ENCODE measurements around the gene PRMT7. TPM values are rescaled to one million over a fixed set of nuclear protein-coding genes. Genes with fewer than 3 reads are reported as not detected.

The PRMT7 gene
- total RNA-seq, 1 experiment from 2014 or later: 33.1 TPM

- H3K27ac ChIP-seq (ENCODE audit: low read length): no peak overlapping the region
- ATAC-seq (no peak), DNase-seq (ENCODE audit: low read depth, low spot score) (no peak)
- BruUV-seq (replicated peaks): no TSS peak
- in situ Hi-C loops (cut with HindIII; ENCODE audit: low pct_unique_long_range_greater_than_20kb, low sequenced_read_pairs) (no loop called here), intact Hi-C loops (cut with micrococcal nuclease; ENCODE audit: unreplicated experiment) (no loop called here)
- H3K27me3 ChIP-seq (ENCODE audit: control insufficient read depth, insufficient read depth, low read length): no peaks in the 10 kb centered on the region
- no peak overlapping the region for H3K4me3 ChIP-seq (ENCODE audit: low read depth in 2 of 2, low read length in 2 of 2)
- no peaks in the 10 kb centered on the region for H3K4me1 ChIP-seq (ENCODE audit: control insufficient read depth, insufficient read depth, low read length)
- no peaks in the 10 kb centered on the region for H3K9me3 ChIP-seq (ENCODE audit: control insufficient read depth, insufficient read depth, low read depth, low read length)
- H3K36me3 ChIP-seq (ENCODE audit: control insufficient read depth, insufficient read depth, low read length): no peaks in the 10 kb centered on the region
- ChIA-PET CTCF (no interaction called here), POLR2A (no interaction called here)
- TF ChIP-seq REST (IDR thresholded peaks at IDR 0.05; ENCODE audit: insufficient read depth in 1 of 2, low read depth in 2 of 2, low read length in 1 of 2) (no peak), SIN3A (IDR thresholded peaks at IDR 0.05; ENCODE audit: borderline replicate concordance, insufficient read depth, low read depth, low read length) (no peak), POLR2AphosphoS5 (IDR thresholded peaks at IDR 0.05; ENCODE audit: low read depth, low read length) (no peak), TCF7L2 (IDR thresholded peaks at IDR 0.05; ENCODE audit: low read depth, low read length) (no peak), CTCF (IDR thresholded peaks at IDR 0.05) (no peak)
Measured at GRCh38 chr16:68393333-68393732, 82.5 kb downstream of the PRMT7 start.

- intact Hi-C loops (cut with micrococcal nuclease; ENCODE audit: unreplicated experiment): no loop called here
Measured at GRCh38 chr16:68395167-68395786, 84.5 kb downstream of the PRMT7 start.

GRCh38 chr16:68395815-68396214 lies 85.0 kb downstream of the PRMT7 start:
- ATAC-seq (no peak), DNase-seq (ENCODE audit: low read depth, low spot score) (no peak)
- in situ Hi-C loops (cut with HindIII; ENCODE audit: low pct_unique_long_range_greater_than_20kb, low sequenced_read_pairs) (no loop called here), intact Hi-C loops (cut with micrococcal nuclease; ENCODE audit: unreplicated experiment) (no loop called here)
- no peak overlapping the region for H3K4me3 ChIP-seq (ENCODE audit: low read depth in 2 of 2, low read length in 2 of 2)
- CTCF ChIA-PET: no interaction called here
- POLR2A ChIA-PET: no interaction called here
- no peak for TF ChIP-seq CTCF (IDR thresholded peaks at IDR 0.05)
- H3K36me3 ChIP-seq (ENCODE audit: control insufficient read depth, insufficient read depth, low read length): no peaks in the 10 kb centered on the region
- no peak overlapping the region for H3K27ac ChIP-seq (ENCODE audit: low read length)
- H3K4me1 ChIP-seq (ENCODE audit: control insufficient read depth, insufficient read depth, low read length): no peaks in the 10 kb centered on the region
- no peaks in the 10 kb centered on the region for H3K27me3 ChIP-seq (ENCODE audit: control insufficient read depth, insufficient read depth, low read length)
- H3K9me3 ChIP-seq (ENCODE audit: control insufficient read depth, insufficient read depth, low read depth, low read length): no peaks in the 10 kb centered on the region
- no TSS peak for BruUV-seq (replicated peaks)

More at GRCh38 chr16:68395167-68395786, 84.5 kb downstream of the PRMT7 start:
- ATAC-seq: no peak
- Histone ChIP-seq H3K27ac (ENCODE audit: low read length) (no peak overlapping the region), H3K9me3 (ENCODE audit: control insufficient read depth, insufficient read depth, low read depth, low read length) (no peaks in the 10 kb centered on the region), H3K36me3 (ENCODE audit: control insufficient read depth, insufficient read depth, low read length) (no peaks in the 10 kb centered on the region), H3K4me1 (ENCODE audit: control insufficient read depth, insufficient read depth, low read length) (no peaks in the 10 kb centered on the region), H3K4me3 (ENCODE audit: low read depth in 2 of 2, low read length in 2 of 2) (no peak overlapping the region), H3K27me3 (ENCODE audit: control insufficient read depth, insufficient read depth, low read length) (no peaks in the 10 kb centered on the region)
- CTCF ChIA-PET: interaction anchor here (0.5 to 0.6 kb wide), 2 partner anchors 109 to 474 kb away, joined by 3 read pairs; no protein-coding TSS in a partner anchor
- no TSS peak for BruUV-seq (replicated peaks)
- in situ Hi-C loops (cut with HindIII; ENCODE audit: low pct_unique_long_range_greater_than_20kb, low sequenced_read_pairs): no loop called here
- no peak for DNase-seq (ENCODE audit: low read depth, low spot score)
- POLR2A ChIA-PET: no interaction called here
- TF ChIP-seq TCF7L2 (IDR thresholded peaks at IDR 0.05; ENCODE audit: low read depth, low read length): no peak
- TF ChIP-seq POLR2AphosphoS5 (IDR thresholded peaks at IDR 0.05; ENCODE audit: low read depth, low read length): no peak

Measured in Panc1 (cell line).